GM19351 (cell line): Measurements from ENCODE around the gene SCNM1.
A peak's percentile ranks its signal among the peaks of the same experiment; 100 is the strongest.

Experiments
- ATAC-seq: cut with Tn5 transposase; IDR thresholded peaks from one replicate; pipeline ENCODE4 v1.9.1; 2021; ENCODE audit warnings: mild to moderate bottlenecking, moderate library complexity; ENCODE audit not compliant: unreplicated experiment

The SCNM1 gene

GRCh38 chr1:151165738-151166504 lies at the start of gene SCNM1, which contains the start of gene LYSMD1:
Gene SCNM1 (plus strand): TSS chr1:151166144. CDS start chr1:151166153, 9 bp downstream.
Gene LYSMD1 (minus strand): TSS chr1:151165902. CDS start chr1:151165258, 644 bp downstream.
- peak; percentile 81 for ATAC-seq

- no peak for ATAC-seq
Measured at GRCh38 chr1:151124763-151125403, 41.1 kb upstream of the SCNM1 start.

- ATAC-seq, result no peak
Measured at GRCh38 chr1:151128800-151129199, 37.1 kb upstream of the SCNM1 start.

GRCh38 chr1:151130987-151131586 lies 34.9 kb upstream of the SCNM1 start:
- no peak for ATAC-seq

- no peak for ATAC-seq
Measured at GRCh38 chr1:151131701-151132334, 34.1 kb upstream of the SCNM1 start.

GRCh38 chr1:151132335-151133017 lies 33.5 kb upstream of the SCNM1 start:
- no peak for ATAC-seq

- no peak for ATAC-seq
Measured at GRCh38 chr1:151133018-151133806, 32.7 kb upstream of the SCNM1 start.

- no peak for ATAC-seq
Measured at GRCh38 chr1:151134396-151134795, 31.5 kb upstream of the SCNM1 start.

GRCh38 chr1:151134991-151135390 lies 31.0 kb upstream of the SCNM1 start:
- no peak for ATAC-seq

- no peak for ATAC-seq
Measured at GRCh38 chr1:151135433-151136385, 30.2 kb upstream of the SCNM1 start.

- no peak for ATAC-seq
Measured at GRCh38 chr1:151137789-151138188, 28.2 kb upstream of the SCNM1 start.

- ATAC-seq, result no peak
Measured at GRCh38 chr1:151142411-151143056, 23.4 kb upstream of the SCNM1 start.

- no peak for ATAC-seq
Measured at GRCh38 chr1:151143057-151143435, 22.9 kb upstream of the SCNM1 start.

GRCh38 chr1:151143986-151144385 lies 22.0 kb upstream of the SCNM1 start:
- ATAC-seq, result no peak

- ATAC-seq, result no peak
Measured at GRCh38 chr1:151144474-151145303, 21.3 kb upstream of the SCNM1 start.

GRCh38 chr1:151145304-151146071 lies 20.5 kb upstream of the SCNM1 start:
- ATAC-seq, result no peak

GRCh38 chr1:151146072-151146411 lies 19.9 kb upstream of the SCNM1 start:
- peak; percentile 19 for ATAC-seq
